GM21723 (cell line): ENCODE data around the gene ZNF23.
"Not testable (repeated sequence)": the region's sequence is repeated elsewhere in the genome, so short reads cannot be mapped to it uniquely, and the experiment has no call there.

Experiments
- ATAC-seq: cut with Tn5 transposase; IDR thresholded peaks from one replicate; pipeline ENCODE4 v1.9.1; 2021; ENCODE audit warnings: mild to moderate bottlenecking, moderate library complexity; ENCODE audit not compliant: unreplicated experiment

The ZNF23 gene

DNA sequence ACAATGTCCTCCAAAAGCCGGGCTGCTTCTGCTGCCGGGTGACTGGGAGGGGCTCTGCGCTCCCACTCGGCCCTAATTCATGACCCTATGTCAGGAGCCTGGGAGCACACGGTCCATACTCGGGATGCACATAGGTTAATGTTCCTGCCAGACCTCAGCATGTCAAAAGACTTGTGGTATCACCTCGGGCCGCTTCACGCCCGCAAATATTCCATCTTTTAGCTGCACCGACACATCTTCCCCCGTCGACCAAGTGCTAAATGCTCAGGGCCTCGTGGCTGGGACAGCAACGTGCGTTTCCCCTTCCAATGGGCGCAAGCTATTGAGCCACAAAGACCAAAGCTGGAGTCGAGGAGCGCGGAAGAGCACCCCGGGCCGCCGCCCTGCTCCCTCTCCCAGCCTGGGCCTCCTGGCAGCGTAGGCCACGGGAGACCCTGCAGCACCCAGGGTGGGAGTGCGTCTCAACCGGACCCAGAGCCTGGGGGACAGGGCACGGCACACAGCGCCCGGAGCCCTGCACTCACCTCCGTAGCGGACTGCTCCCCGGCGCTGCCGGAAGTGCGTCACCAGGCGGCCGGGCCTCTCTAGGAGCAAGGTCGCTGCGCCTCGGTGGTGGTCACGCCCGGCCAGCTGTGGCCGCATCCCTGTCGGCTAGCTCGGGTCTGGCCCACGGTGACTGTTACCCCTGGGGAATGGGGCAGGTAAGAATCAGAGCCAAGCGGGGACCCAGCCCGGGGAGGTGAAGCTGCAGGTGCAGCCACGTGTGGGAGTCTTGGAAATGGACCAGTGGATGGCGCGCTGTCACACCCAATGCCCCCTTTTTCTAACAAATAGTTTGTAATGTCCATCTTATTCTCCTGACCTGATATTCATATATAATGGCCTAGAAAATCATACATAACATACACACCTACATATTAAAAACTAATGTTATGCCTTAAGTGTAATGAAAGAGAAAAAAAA is at the start of gene ZNF23:
ZNF23 (minus strand) TSS at position 562 of the 963 bp plus-strand sequence. CDS start 5,451 bp downstream, outside the sequence.
- peak; percentile 98 for ATAC-seq

DNA sequence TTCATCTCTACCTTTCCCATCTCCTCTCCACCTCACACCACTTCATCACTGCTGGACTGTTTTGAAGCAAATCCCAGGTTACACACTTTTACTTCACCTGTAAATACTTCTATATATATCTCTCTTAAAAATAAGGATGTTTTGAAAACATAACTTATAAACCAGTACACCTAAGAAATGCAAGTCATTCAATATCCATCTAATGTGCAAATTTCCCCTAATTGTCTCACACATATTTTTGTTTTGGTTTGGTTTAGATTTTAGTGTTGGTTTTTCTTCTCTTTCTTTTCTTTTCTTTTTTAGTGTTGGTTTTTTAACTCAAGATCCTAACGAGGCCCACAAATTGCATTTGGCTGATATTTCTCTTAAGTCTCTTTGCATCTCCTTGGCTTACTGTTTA is 45.0 kb upstream of the ZNF23 start:
- no peak for ATAC-seq

DNA sequence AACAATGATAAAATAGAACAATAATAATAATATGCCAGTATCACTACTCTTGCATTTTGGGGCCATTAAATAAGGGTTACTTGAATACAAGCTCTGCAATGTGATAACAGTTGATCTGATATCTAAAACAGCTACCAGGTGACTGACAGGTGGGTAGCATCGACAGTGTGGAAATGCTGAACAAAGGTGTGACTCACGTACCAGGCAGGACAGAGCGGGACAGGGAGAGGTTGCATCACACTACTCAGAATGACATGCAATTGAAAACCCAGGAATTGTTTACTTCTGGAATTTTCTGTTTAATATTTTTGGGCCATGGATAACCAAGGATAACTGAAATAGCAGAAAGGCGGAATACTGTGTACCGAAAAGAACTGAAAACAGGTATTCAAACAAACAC is 42.9 kb upstream of the ZNF23 start:
- no peak for ATAC-seq

GRCh38 chr16:71504051-71504450 is 42.0 kb upstream of the ZNF23 start:
- not testable (repeated sequence) for ATAC-seq

DNA sequence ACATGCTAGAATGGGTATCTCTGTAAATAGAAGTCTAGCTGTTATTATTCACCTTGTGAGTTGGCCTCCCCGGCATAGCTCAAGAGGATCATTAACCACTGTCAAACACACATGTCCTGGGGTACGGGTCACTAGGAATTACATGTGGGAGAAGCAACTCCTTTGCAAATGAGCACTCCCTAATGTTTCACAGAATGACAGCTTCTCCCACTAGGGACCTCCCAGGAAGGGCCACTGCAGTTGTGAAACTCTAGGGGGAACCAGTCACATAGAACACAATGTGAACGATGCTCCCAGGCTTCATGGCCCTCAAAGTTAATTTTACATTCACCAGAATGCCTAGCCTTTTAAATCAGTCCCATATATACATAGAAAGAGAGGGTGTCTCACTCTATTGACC is 39.5 kb upstream of the ZNF23 start:
- ATAC-seq, result no peak

DNA sequence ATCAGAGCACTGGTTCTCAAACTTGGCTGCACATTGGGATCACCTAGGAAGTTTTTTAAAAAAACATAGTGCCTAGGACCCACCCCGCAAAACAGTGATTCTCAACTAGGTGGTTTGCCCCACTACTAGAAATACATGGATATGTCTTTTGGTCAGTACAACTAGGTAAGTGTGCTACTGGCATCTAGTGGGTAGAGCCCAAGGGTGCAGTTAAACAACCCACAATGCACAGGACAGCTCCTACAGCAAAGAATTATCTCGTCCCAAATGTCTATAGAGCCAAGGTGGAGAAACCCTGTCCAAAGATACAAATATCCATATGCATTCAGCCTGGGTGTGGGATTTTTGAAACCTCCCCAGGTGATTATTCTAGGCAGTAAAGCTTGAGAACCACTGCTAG is 38.9 kb upstream of the ZNF23 start:
- no peak for ATAC-seq

GRCh38 chr16:71499775-71500364 is 37.8 kb upstream of the ZNF23 start:
- no peak for ATAC-seq

- no peak for ATAC-seq
Measured at GRCh38 chr16:71498031-71498430, 36.0 kb upstream of the ZNF23 start.

GRCh38 chr16:71493213-71493612 is 31.2 kb upstream of the ZNF23 start:
- ATAC-seq, result no peak

GRCh38 chr16:71492786-71493185 is 30.7 kb upstream of the ZNF23 start:
- ATAC-seq, result no peak

GRCh38 chr16:71491054-71491453 is 29.0 kb upstream of the ZNF23 start:
- ATAC-seq, result no peak

- ATAC-seq, result no peak
Measured at GRCh38 chr16:71490361-71490760, 28.3 kb upstream of the ZNF23 start.

- ATAC-seq, result no peak
Measured at GRCh38 chr16:71489122-71489521, 27.1 kb upstream of the ZNF23 start, which contains the start of gene ZNF19. ZNF19 (minus strand) TSS chr16:71489324; CDS start chr16:71482114, 7,210 bp downstream.

DNA sequence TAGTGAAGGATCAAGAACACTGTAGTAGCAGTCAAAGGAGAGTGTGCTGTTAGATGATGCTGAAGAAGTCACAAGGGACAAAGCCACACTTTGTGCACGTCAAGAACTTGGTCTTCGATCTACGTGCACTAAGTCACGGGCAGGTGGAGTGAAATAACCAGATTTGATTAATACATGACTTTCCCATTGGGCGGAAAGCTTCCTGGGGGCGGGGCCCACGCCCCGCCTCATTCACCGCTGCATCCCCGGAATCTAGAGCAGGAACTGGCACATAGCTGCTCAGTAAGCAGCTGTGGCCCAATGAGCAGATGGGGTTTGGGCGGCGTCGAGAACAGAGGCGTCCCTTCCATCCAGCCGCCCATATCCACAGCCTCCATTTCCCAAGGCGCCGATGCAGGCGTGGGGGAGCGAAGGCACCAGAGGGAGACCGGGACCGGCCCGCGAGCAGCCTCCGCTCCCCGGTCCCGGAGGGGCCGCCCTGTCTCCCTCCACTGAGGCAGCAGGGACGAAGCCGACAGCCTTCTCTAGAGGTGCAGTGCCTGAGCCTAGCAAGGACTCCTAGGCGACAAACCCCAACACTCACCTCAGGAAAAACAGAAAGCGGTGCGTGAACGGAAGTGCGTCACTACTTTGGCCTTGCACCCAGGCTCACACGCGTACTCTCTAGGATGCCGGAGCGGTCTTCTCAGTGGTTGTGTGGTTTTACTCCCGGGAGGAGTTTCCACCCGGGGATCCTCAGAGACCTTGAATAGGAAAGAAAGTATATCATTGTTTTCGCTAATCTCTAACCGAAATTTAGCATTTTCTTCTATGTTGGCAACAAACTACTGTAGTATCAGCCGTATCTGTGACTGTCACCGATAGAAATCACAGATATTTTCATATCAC is 22.2 kb upstream of the ZNF23 start:
- peak; percentile 88 for ATAC-seq

GRCh38 chr16:71482569-71482968 is 20.5 kb upstream of the ZNF23 start:
- ATAC-seq, result no peak

DNA sequence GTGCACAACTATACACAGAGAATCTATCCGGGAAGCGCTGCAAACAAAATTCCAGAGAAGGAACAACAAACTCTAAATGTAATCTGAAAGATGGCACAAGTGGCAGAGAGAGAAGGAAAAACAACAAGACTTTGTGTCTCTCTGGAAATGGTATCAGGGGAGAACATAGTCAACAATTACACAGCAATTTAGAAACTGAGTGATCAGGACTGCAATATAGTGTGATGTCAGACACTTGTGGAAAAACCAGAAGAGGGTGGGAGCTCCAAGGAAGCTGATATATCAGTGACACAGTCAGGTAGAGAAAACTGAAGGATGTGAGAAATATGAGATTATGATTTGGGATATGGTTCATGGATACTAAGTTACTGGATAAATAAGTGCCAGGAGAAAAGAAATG is 18.9 kb upstream of the ZNF23 start:
- no peak for ATAC-seq

- no peak for ATAC-seq
Measured at GRCh38 chr16:71479420-71479819, 17.4 kb upstream of the ZNF23 start.

GRCh38 chr16:71476457-71477124 is 14.5 kb upstream of the ZNF23 start:
- ATAC-seq, result no peak

GRCh38 chr16:71474864-71475263 is 12.8 kb upstream of the ZNF23 start:
- no peak for ATAC-seq

GRCh38 chr16:71473891-71474290 is 11.8 kb upstream of the ZNF23 start:
- ATAC-seq, result no peak

DNA sequence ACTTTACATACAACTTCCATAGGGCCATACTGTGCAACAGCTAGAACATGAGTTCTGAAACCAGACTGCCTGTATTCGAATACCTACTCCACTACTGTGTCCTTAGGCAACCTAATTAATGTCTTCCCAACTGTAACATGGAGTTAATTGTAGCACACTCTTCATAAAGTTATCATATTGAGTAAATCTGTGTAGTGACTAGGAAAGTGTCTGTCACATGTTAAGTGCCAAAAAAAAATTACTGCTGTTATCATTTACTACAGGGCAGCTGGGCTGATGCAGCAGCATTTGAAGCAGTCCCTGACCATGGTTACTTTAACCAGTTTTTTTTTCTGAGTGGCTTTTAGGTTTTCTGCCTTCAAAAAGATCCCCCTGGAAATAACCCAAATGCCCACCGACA is 10.9 kb upstream of the ZNF23 start:
- no peak for ATAC-seq
